ENCODE data around the gene CPEB3.

- TF ChIP-seq CTCF (IDR thresholded peaks at IDR 0.05) = no peak
- TF ChIP-seq TCF7L2 (IDR thresholded peaks at IDR 0.05; ENCODE audit: low read depth, low read length) = no peak
These were observed 47.8 kb downstream of the CPEB3 start for GRCh38 chr10:92242910-92243671.
